WTC11 (cell line): Measurements from ENCODE around the gene MAP1S. TPM values are rescaled to one million over a fixed set of nuclear protein-coding genes. Genes with fewer than 3 reads are reported as not detected.

Experiments
- ATAC-seq: fragments of 200-7000 bp; cut with Tn5 transposase; 2 replicates; pipeline ENCODE4 v1.10.0; 2021; ENCODE audit warnings: mild to moderate bottlenecking, moderate library complexity
- CTCF ChIA-PET: fragments of 300-600 bp; sonication (Branson Sonifier 250); formaldehyde crosslinking; loops from one replicate; lab custom pipeline; 2021; ENCODE audit warnings: antibody characterized with exemption; lab: Charles Lee
- POLR2A ChIA-PET: fragments of 350-600 bp; sonication (Branson Sonifier 250); formaldehyde crosslinking; loops from one replicate; lab custom pipeline; 2021; ENCODE audit warnings: antibody characterized with exemption; lab: Charles Lee
- DNase-seq: peaks from one replicate; pipeline ENCODE4 v3.0.0; 2021; ENCODE audit warnings: low spot score
- H3K27ac Mint-ChIP-seq: 2 replicates; pipeline ENCODE4 v1.8.0; 2021; ENCODE audit warnings: mixed read lengths
- H3K27me3 Mint-ChIP-seq: 2 replicates; pipeline ENCODE4 v1.8.0; 2021; ENCODE audit warnings: low read depth, mild to moderate bottlenecking, moderate library complexity, mixed read lengths
- H3K36me3 Mint-ChIP-seq: 2 replicates; pipeline ENCODE4 v1.8.0; 2021; ENCODE audit warnings: mixed read lengths
- H3K4me1 Mint-ChIP-seq: 2 replicates; pipeline ENCODE4 v1.8.0; 2022; ENCODE audit warnings: mixed read lengths
- H3K4me3 Mint-ChIP-seq: 2 replicates; pipeline ENCODE4 v1.8.0; 2021; ENCODE audit warnings: mild to moderate bottlenecking, moderate library complexity, mixed read lengths
- H3K9me3 Mint-ChIP-seq: 2 replicates; pipeline ENCODE4 v1.8.0; 2021; ENCODE audit warnings: mixed read lengths
- CREB1 ChIP-seq: sonication (generic); formaldehyde crosslinking; IDR thresholded peaks from 2 replicates; pipeline ENCODE4 v1.8.0; 2023; ENCODE audit warnings: mild to moderate bottlenecking, missing genetic modification reagents
- CTCF ChIP-seq: fragments of 200-600 bp; IDR thresholded peaks from 2 replicates; pipeline ENCODE4 v1.8.0; 2022; ENCODE audit warnings: antibody characterized with exemption
- ESRRA ChIP-seq: sonication (generic); formaldehyde crosslinking; IDR thresholded peaks from 2 replicates; pipeline ENCODE4 v1.8.1; 2022; ENCODE audit warnings: mild to moderate bottlenecking, missing genetic modification reagents, borderline replicate concordance
- FOXP1 ChIP-seq: sonication (generic); formaldehyde crosslinking; IDR thresholded peaks from 2 replicates; pipeline ENCODE4 v1.8.0; 2022; ENCODE audit warnings: missing genetic modification reagents, mild to moderate bottlenecking, moderate library complexity, borderline replicate concordance
- IRF2 ChIP-seq: sonication (generic); formaldehyde crosslinking; IDR thresholded peaks from 2 replicates; pipeline ENCODE4 v1.8.0; 2022; ENCODE audit warnings: low read depth, missing genetic modification reagents, borderline replicate concordance
- NFE2L1 ChIP-seq: sonication (generic); formaldehyde crosslinking; IDR thresholded peaks from 2 replicates; pipeline ENCODE4 v1.8.1; 2023; ENCODE audit warnings: missing genetic modification reagents
- NR1H2 ChIP-seq: sonication (generic); formaldehyde crosslinking; IDR thresholded peaks from 2 replicates; pipeline ENCODE4 v1.9.0; 2021; ENCODE audit warnings: mild to moderate bottlenecking, moderate library complexity, missing genetic modification reagents
- SMAD4 ChIP-seq: sonication (generic); formaldehyde crosslinking; IDR thresholded peaks from 2 replicates; pipeline ENCODE4 v1.8.0; 2022; ENCODE audit warnings: mild to moderate bottlenecking, missing genetic modification reagents
- SOX15 ChIP-seq: fragments of 250-450 bp; sonication (Bioruptor Pico); IDR thresholded peaks from 2 replicates; pipeline ENCODE4 v1.9.0; 2021; ENCODE audit warnings: mild to moderate bottlenecking
- TCF7 ChIP-seq: sonication (generic); formaldehyde crosslinking; IDR thresholded peaks from 2 replicates; pipeline ENCODE4 v1.8.0; 2022; ENCODE audit warnings: mild to moderate bottlenecking, low read depth, missing genetic modification reagents, moderate library complexity
- TEAD4 ChIP-seq: sonication (generic); formaldehyde crosslinking; IDR thresholded peaks from 2 replicates; pipeline ENCODE4 v1.8.0; 2022; ENCODE audit warnings: mild to moderate bottlenecking, missing genetic modification reagents
- TP53 ChIP-seq: sonication (generic); formaldehyde crosslinking; IDR thresholded peaks from 2 replicates; pipeline ENCODE4 v1.8.1; 2023; ENCODE audit warnings: mild to moderate bottlenecking, missing genetic modification reagents
- ZNF396 ChIP-seq: fragments of 250-450 bp; sonication (Bioruptor Pico); IDR thresholded peaks from 2 replicates; pipeline ENCODE4 v1.8.0; 2021; ENCODE audit warnings: mild to moderate bottlenecking, moderate library complexity, borderline replicate concordance
- ZNF512 ChIP-seq: sonication (generic); formaldehyde crosslinking; IDR thresholded peaks from 2 replicates; pipeline ENCODE4 v1.8.1; 2022; ENCODE audit warnings: missing genetic modification reagents, borderline replicate concordance
- total RNA-seq: library from RNA; stranded (reverse); gene quantifications from 3 replicates; pipeline ENCODE4 v1.2.3, GENCODE V29; 2021
- TF ChIP-seq, protein P1 (sequence below): sonication (generic); formaldehyde crosslinking; IDR thresholded peaks from 2 replicates; pipeline ENCODE4 v1.8.0; 2022; ENCODE audit warnings: mild to moderate bottlenecking, missing genetic modification reagents
- TF ChIP-seq, protein P2 (sequence below): sonication (generic); formaldehyde crosslinking; conservative IDR thresholded peaks from 2 replicates; pipeline ENCODE4 v1.8.1; 2023; ENCODE audit warnings: mild to moderate bottlenecking, low read depth, missing genetic modification reagents, moderate library complexity

The MAP1S gene
- total RNA-seq, 1 experiment from 2014 or later = 120 TPM

DNA sequence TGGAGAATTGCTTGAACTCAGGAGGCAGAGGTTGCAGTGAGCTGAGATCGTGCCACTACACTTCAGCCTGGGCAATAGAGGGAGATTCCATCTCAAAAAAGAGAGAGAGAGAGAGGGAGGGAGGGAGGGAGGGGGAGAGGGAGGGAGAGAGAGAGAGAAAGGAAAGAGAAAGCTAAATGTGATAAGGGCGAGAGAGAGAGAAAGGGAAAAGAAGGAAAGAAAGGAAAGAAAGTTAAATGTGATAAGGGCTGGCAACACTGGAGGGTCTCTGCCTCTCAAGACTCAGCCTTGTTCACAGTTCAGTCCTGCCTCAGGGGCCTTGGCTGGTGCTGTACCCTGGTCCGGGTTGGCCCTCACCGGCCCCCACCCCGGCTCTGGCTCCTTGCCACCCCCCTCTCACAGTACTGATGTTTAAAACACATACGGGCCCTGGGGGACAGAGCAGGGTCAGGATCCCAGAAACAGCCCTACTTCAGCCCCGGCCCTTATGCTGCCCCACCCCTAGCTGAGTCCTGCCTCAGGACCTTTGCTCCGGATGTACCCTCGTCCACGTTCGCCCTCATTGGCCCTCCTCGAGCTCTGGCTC lies 3.5 kb downstream of the MAP1S start:
- DNase-seq = no peak
- TF ChIP-seq NR1H2 (CRISPR knock-in tag) (no peak), ZNF396 (CRISPR knock-in tag) (no peak), FOXP1 (no peak)
- TF ChIP-seq, all 79 proteins: peak for 0
- POLR2A ChIA-PET = no interaction called here
- CTCF ChIA-PET = interaction anchor here (1.2 to 2.3 kb wide), 2 partner anchors 16 to 44 kb away, joined by 5 to 10 read pairs; no protein-coding TSS in a partner anchor
- Mint-ChIP-seq H3K9me3 (no peaks in the 10 kb centered on the region), H3K36me3 (peaks cover 18% of the 10 kb centered on the region), H3K4me1 (peaks cover 27% of the 10 kb centered on the region), H3K27me3 (no peaks in the 10 kb centered on the region), H3K4me3 (no peak overlapping the region), H3K27ac (no peak overlapping the region)
- no peak for ATAC-seq

- ChIA-PET POLR2A (no interaction called here), CTCF (interaction anchor here (1.3 to 2.4 kb wide), 4 partner anchors 8 to 42 kb away, joined by 5 to 16 read pairs (median 9); no protein-coding TSS in a partner anchor)
- no peak for ATAC-seq
- H3K27ac Mint-ChIP-seq = no peak overlapping the region
- peaks cover 31% of the 10 kb centered on the region for H3K36me3 Mint-ChIP-seq
- H3K9me3 Mint-ChIP-seq = no peaks in the 10 kb centered on the region
- no peak overlapping the region for H3K4me3 Mint-ChIP-seq
- no peak for TF ChIP-seq TCF7 (CRISPR knock-in tag)
- no peak for TF ChIP-seq ZNF512
- TF ChIP-seq ESRRA (CRISPR knock-in tag) = no peak
- TF ChIP-seq, protein P1, sequence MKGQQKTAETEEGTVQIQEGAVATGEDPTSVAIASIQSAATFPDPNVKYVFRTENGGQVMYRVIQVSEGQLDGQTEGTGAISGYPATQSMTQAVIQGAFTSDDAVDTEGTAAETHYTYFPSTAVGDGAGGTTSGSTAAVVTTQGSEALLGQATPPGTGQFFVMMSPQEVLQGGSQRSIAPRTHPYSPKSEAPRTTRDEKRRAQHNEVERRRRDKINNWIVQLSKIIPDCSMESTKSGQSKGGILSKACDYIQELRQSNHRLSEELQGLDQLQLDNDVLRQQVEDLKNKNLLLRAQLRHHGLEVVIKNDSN (CRISPR knock-in tag) = no peak
- TF ChIP-seq SMAD4 (CRISPR knock-in tag) = no peak
- TF ChIP-seq TP53 (CRISPR knock-in tag) = no peak
- TF ChIP-seq TEAD4 (CRISPR knock-in tag) = no peak
- H3K27me3 Mint-ChIP-seq = no peaks in the 10 kb centered on the region
- no peak for DNase-seq
- peaks cover 18% of the 10 kb centered on the region for H3K4me1 Mint-ChIP-seq
Measured at GRCh38 chr19:17724655-17725054, 5.4 kb downstream of the MAP1S start.

GRCh38 chr19:17725422-17726078 lies 6.3 kb downstream of the MAP1S start:
- no peaks in the 10 kb centered on the region for H3K27me3 Mint-ChIP-seq
- ATAC-seq (peak; percentile 91), DNase-seq (peak; percentile 77)
- H3K4me3 Mint-ChIP-seq = no peak overlapping the region
- H3K36me3 Mint-ChIP-seq = peaks cover 39% of the 10 kb centered on the region
- H3K9me3 Mint-ChIP-seq = no peaks in the 10 kb centered on the region
- peaks cover 11% of the 10 kb centered on the region for H3K4me1 Mint-ChIP-seq
- POLR2A ChIA-PET = interaction anchor here (0.6 kb wide), 1 partner anchor 180 kb away, joined by 4 read pairs; no protein-coding TSS in a partner anchor
- TF ChIP-seq CREB1 (no peak), CTCF (peak; percentile 76), SOX15 (CRISPR knock-in tag) (no peak), IRF2 (no peak), TCF7 (CRISPR knock-in tag) (no peak), NFE2L1 (no peak)
- TF ChIP-seq, protein P2, sequence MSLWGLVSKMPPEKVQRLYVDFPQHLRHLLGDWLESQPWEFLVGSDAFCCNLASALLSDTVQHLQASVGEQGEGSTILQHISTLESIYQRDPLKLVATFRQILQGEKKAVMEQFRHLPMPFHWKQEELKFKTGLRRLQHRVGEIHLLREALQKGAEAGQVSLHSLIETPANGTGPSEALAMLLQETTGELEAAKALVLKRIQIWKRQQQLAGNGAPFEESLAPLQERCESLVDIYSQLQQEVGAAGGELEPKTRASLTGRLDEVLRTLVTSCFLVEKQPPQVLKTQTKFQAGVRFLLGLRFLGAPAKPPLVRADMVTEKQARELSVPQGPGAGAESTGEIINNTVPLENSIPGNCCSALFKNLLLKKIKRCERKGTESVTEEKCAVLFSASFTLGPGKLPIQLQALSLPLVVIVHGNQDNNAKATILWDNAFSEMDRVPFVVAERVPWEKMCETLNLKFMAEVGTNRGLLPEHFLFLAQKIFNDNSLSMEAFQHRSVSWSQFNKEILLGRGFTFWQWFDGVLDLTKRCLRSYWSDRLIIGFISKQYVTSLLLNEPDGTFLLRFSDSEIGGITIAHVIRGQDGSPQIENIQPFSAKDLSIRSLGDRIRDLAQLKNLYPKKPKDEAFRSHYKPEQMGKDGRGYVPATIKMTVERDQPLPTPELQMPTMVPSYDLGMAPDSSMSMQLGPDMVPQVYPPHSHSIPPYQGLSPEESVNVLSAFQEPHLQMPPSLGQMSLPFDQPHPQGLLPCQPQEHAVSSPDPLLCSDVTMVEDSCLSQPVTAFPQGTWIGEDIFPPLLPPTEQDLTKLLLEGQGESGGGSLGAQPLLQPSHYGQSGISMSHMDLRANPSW (CRISPR knock-in tag) = no peak
- peak overlapping the region; percentile 33; the same call in 1 of the 2 replicates for H3K27ac Mint-ChIP-seq
- CTCF ChIA-PET = interaction anchor here (0.6 to 2.4 kb wide), 17 partner anchors 9 to 275 kb away, joined by 3 to 26 read pairs (median 5); partner anchors contain the start of gene RPL18A
